Neural progenitor cell (in vitro differentiated cells): Measurements from ENCODE around the gene CHI3L1.

Source experiments
- EZH2 ChIP-seq: fragments of 200-600 bp; sonication (generic); IDR thresholded peaks from 2 replicates; pipeline ENCODE4 v1.6.1; 2017; ENCODE audit warnings: antibody characterized with exemption, mild to moderate bottlenecking, moderate library complexity
- TF ChIP-seq, protein P1 (sequence below): fragments of 200-600 bp; sonication (generic); IDR thresholded peaks from 2 replicates; pipeline ENCODE4 v1.5.1; 2017; ENCODE audit warnings: antibody characterized with exemption, mild to moderate bottlenecking

DNA sequence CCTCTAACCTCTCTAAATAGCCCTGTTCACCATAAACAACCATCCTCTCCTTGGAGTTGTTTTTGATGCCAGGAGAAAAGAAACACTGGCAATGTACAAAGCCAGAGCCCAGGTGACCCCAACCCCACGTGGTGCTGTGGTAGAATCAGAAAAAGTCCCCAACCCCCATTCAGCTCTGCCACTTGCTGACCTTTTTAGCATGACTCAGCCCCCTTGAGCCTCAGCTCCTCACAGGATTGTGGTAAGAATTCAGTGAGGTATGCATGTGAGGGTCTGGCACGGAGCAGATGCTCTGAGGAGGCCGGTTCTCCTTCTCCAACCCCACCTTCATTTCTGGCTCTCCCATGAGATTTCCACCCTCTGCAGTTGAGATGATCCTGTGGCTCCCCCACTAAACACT lies 11.1 kb upstream of the CHI3L1 start:
- TF ChIP-seq, protein P1, sequence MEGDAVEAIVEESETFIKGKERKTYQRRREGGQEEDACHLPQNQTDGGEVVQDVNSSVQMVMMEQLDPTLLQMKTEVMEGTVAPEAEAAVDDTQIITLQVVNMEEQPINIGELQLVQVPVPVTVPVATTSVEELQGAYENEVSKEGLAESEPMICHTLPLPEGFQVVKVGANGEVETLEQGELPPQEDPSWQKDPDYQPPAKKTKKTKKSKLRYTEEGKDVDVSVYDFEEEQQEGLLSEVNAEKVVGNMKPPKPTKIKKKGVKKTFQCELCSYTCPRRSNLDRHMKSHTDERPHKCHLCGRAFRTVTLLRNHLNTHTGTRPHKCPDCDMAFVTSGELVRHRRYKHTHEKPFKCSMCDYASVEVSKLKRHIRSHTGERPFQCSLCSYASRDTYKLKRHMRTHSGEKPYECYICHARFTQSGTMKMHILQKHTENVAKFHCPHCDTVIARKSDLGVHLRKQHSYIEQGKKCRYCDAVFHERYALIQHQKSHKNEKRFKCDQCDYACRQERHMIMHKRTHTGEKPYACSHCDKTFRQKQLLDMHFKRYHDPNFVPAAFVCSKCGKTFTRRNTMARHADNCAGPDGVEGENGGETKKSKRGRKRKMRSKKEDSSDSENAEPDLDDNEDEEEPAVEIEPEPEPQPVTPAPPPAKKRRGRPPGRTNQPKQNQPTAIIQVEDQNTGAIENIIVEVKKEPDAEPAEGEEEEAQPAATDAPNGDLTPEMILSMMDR: no peak
- no peak for TF ChIP-seq EZH2
